Stomach (tissue), 9 donors: ENCODE data around the gene OTOS. TPM values are rescaled to one million over a fixed set of nuclear protein-coding genes. Genes with fewer than 3 reads are reported as not detected.

Experiments used
- DNase-seq, 2 donors: peaks; one replicate each; pipeline versions ENCODE4 v3.0.0 to v3.0.0-alpha.2; 2013 to 2019
- H3K27ac ChIP-seq, 5 donors: fragments of 200-600 bp in 4 of 5; sonication (generic) in 4 of 5; one replicate each; pipeline ENCODE4 v1.5.1; 2013 to 2019; ENCODE audit warnings: mild to moderate bottlenecking in 1 of 5, moderate library complexity in 1 of 5
- H3K27me3 ChIP-seq, 3 donors: fragments of 200-600 bp; sonication (generic); one replicate each; pipeline ENCODE4 v1.5.1; 2017 to 2019; ENCODE audit warnings: mixed run types in 1 of 3
- H3K36me3 ChIP-seq, 4 donors: fragments of 200-600 bp; sonication (generic); 1 replicate in 3 of 4; 2 replicates in 1 of 4; pipeline ENCODE4 v1.5.1; 2016 to 2019
- H3K4me1 ChIP-seq, 4 donors: fragments of 200-600 bp; sonication (generic); one replicate each; pipeline ENCODE4 v1.5.1; 2016 to 2019
- H3K4me3 ChIP-seq, 4 donors: fragments of 200-600 bp; sonication (generic) in 3 of 4; one replicate each; pipeline ENCODE4 v1.5.1; 2016 to 2019; ENCODE audit warnings: mild to moderate bottlenecking in 1 of 4
- H3K9me3 ChIP-seq, 4 donors: fragments of 200-600 bp; sonication (generic); one replicate each; pipeline ENCODE4 v1.5.1; 2016 to 2019
- CTCF ChIP-seq, 7 experiments: fragments of 450-650 bp in 4 of 7; fragments of 200-600 bp in 3 of 7; sonication (generic) in 3 of 7; IDR thresholded peaks; one replicate each; pipeline ENCODE4 v1.5.1; 2016 to 2019; ENCODE audit warnings: antibody characterized with exemption in 7 of 7, control low read depth in 2 of 7, mild to moderate bottlenecking in 1 of 7
- EP300 ChIP-seq: sonication (generic); formaldehyde crosslinking; IDR thresholded peaks from one replicate; pipeline ENCODE4 v1.6.1; 2017; ENCODE audit warnings: antibody characterized with exemption
- POLR2A ChIP-seq, 4 donors: fragments of 450-650 bp; IDR thresholded peaks; one replicate each; pipeline ENCODE4 v1.6.1; 2016; ENCODE audit warnings: antibody characterized with exemption in 4 of 4, control low read depth in 2 of 4, mild to moderate bottlenecking in 1 of 4, moderate library complexity in 1 of 4
- POLR2AphosphoS5 ChIP-seq, 3 donors: sonication (generic); formaldehyde crosslinking; IDR thresholded peaks; one replicate each; pipeline ENCODE4 v1.6.1; 2016; ENCODE audit warnings: antibody characterized with exemption in 3 of 3
- WGBS, 5 donors: extraction: QIAGEN DNeasy Blood & Tissue Kit in 3 of 5; methylation state at CpG; one replicate each; pipeline versions ENCODE4 v1.1.5 to v1.1.7; 2013 to 2018; 5-methylcytosine and 5-hydroxymethylcytosine counted together
- intact Hi-C: fragments of 100-400 bp; cut with DNase I; formaldehyde crosslinking; loops from one replicate; pipeline ENCODE4 v1.15.1; 2023; ENCODE audit warnings: low total_unique reads
- polyA plus RNA-seq, 3 donors: library from polyadenylated mRNA; stranded (reverse); fragments of 200-250 nt; gene quantifications; one replicate each; pipeline ENCODE4 v1.2.3, GENCODE V29; 2013
- total RNA-seq, 5 donors: library from RNA; depleted of rRNA; stranded (reverse); fragments of >200 nt; gene quantifications; one replicate each; pipeline versions ENCODE4 v1.1.0 to v1.2.3, GENCODE V29; 2014 to 2016
- donor health status: healthy with polysubstance abuse.
- donor health status: Bipolar disorder and iron deficiency.
- donor health status: healthy.

The OTOS gene
- total and polyA plus RNA-seq, 8 donors, result not detected

DNA sequence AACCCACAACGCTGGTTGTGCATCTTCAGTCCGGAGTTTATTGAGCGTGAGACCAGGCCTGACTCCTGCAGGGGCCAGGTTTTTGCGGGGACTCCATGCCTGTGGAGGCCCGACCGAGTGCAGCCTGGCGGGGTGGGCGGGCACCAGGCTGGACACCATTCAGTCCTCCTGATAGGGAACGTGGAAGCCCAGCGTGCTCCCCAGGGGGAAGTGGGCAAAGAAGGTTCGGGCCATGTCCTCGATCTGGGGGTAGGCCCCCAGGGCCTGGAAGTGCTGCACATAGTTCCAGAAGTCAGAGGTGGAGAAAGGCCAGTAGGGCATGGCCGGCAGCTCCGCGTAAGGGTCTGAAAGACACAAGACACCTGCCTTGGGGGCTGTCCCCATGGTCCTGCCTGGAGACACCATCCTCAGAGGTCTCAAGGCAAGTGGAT is 1.4 kb downstream of the OTOS start:
- Histone ChIP-seq H3K36me3 (peaks cover 0 to 2% (median 0%) of the 10 kb centered on the region in 4 donors), H3K27me3 (peaks cover 0 to 30% (median 14%) of the 10 kb centered on the region in 3 donors), H3K27ac (no peak overlapping the region), H3K4me1 (peaks cover 12 to 30% (median 30%) of the 10 kb centered on the region in 4 donors), H3K4me3 (no peak overlapping the region), H3K9me3 (no peaks in the 10 kb centered on the region)
- intact Hi-C loops, result no loop called here
- DNase-seq, result no peak
- 83 to 91% (median 84%) methylated on average over 14 to 15 of the region's 15 CpGs for WGBS, 5 donors
- TF ChIP-seq POLR2A (IDR thresholded peaks at IDR 0.05), result no peak
- TF ChIP-seq CTCF (IDR thresholded peaks at IDR 0.05), result no peak
- no peak for TF ChIP-seq POLR2AphosphoS5 (IDR thresholded peaks at IDR 0.05)
- no peak for TF ChIP-seq EP300

DNA sequence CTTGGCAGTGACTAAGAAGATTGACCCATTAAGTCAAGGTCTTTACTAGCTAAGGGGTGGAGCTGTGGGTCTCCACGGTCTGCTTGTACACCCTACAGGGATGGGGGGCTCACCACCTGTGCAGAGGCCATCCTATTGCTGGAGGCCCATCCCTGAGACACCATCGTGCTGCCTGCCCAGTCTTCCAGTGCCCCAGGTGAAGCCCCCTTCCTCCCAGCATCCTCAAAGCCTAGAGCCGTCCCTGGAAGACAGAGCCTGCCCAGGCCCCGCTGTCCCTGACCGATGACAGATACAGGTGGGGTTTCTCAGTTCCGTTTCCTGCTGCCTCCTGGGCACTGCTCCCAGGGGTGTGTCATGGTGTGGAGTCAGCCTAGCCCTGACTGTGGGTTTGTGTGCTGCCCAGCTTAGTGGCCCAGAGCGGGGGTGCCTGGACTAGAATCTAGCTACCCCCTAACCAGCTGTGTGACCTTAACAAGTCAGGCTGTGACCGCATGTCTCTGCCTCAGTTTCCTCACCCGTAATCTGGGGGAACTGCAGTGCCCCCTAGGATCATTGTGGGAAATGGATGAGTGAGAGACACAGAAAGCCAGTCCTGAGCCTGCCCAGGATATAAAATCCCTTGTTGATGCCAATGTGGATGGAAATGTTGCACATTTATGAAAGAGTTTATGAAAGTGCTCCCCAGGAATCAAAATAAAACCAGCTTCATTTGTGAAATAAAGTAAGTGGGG is 2.0 kb downstream of the OTOS start:
- Histone ChIP-seq H3K4me1 (peaks cover 12 to 24% (median 24%) of the 10 kb centered on the region in 4 donors), H3K36me3 (peaks cover 4 to 8% (median 5%) of the 10 kb centered on the region in 4 donors), H3K4me3 (no peak overlapping the region), H3K9me3 (no peaks in the 10 kb centered on the region), H3K27me3 (peaks cover 0 to 24% (median 11%) of the 10 kb centered on the region in 3 donors), H3K27ac (no peak overlapping the region)
- TF ChIP-seq CTCF (IDR thresholded peaks at IDR 0.05) (no peak), EP300 (no peak), POLR2AphosphoS5 (IDR thresholded peaks at IDR 0.05) (no peak), POLR2A (IDR thresholded peaks at IDR 0.05) (no peak)
- intact Hi-C loops, result no loop called here
- DNase-seq, result no peak
- WGBS, 5 donors, result 64 to 78% (median 74%) methylated on average over 6 to 9 of the region's 9 CpGs

DNA sequence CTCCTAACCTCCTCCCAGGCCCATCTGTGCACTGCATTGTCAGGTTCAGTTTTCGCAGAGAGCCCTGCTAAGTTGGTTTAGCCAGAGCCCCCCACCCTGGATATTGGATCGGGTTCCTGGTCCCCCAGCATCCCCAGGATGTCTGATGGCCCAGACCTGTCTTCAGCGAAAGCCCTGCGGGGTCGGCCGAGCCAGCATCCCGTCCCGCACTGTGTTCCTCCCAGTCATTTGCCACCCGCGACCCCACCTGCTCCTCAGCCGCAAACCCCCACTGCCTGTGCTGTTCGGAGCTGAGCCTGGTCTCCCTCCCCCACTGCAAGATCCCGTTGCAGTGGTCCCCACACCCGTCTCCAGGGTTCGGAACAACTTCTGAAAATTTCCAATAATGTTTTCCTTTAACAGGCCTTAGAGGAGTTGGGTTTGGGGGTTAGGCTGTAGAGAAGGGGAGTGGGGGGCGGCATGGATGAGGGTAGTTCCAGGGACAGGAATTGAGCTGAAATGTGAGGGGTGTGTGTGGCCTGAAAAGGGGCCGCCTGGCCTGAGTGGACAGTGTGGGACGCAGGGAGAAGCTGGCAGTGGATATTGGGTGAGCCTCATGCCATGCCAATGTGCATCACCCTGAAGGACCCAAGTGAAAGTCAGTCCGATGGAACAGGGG is 2.7 kb downstream of the OTOS start:
- Histone ChIP-seq H3K36me3 (peaks cover 11 to 15% (median 12%) of the 10 kb centered on the region in 4 donors), H3K4me1 (peaks cover 12 to 24% (median 24%) of the 10 kb centered on the region in 4 donors), H3K9me3 (no peaks in the 10 kb centered on the region), H3K4me3 (no peak overlapping the region), H3K27ac (no peak overlapping the region), H3K27me3 (peaks cover 0 to 17% (median 5%) of the 10 kb centered on the region in 3 donors)
- TF ChIP-seq CTCF (IDR thresholded peaks at IDR 0.05), result no peak
- no peak for TF ChIP-seq POLR2A (IDR thresholded peaks at IDR 0.05)
- TF ChIP-seq EP300, result no peak
- no peak for TF ChIP-seq POLR2AphosphoS5 (IDR thresholded peaks at IDR 0.05)
- intact Hi-C loops, result no loop called here
- WGBS, 5 donors, result 84 to 93% (median 90%) methylated on average over 15 to 19 of the region's 19 CpGs
- no peak for DNase-seq

DNA sequence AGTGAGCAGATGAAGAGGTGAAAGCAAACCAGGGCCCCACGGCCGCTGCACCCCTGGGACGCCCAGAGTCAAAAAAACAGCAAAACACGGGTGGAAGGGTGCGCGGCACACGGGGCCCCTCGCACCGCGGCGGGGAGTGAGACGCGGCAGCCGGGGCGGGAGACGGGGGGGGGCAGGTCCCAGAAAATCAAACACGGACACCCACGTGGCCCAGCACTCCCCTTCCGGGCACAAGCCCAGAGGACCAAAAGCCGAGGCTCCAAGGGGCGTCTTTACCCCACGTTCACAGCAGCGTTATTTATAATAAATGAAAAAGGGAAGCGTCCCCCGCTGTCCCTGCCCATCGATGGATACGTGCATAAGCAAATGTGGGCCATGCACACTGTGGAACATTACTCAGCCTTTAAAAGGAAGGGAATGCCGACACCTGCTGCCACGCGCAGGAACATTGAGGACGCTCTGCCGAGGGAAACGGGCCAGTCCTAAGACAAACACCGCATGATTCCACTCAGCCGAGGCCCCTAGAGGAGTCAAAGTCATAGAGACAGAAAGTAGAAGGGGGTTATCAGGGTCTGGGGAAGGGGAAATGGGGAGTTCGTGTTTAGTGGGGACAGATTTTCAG is 3.7 kb downstream of the OTOS start:
- intact Hi-C loops, result no loop called here
- no peak for DNase-seq
- TF ChIP-seq EP300, result no peak
- no peak for TF ChIP-seq POLR2AphosphoS5 (IDR thresholded peaks at IDR 0.05)
- TF ChIP-seq POLR2A (IDR thresholded peaks at IDR 0.05), result no peak
- TF ChIP-seq CTCF (IDR thresholded peaks at IDR 0.05), result no peak

More for the DNA sequence above, 3.7 kb downstream of the OTOS start:
- H3K27me3 ChIP-seq, result peaks cover 0 to 10% (median 5%) of the 10 kb centered on the region in 3 donors
- peaks cover 15 to 24% (median 21%) of the 10 kb centered on the region in 4 donors for H3K36me3 ChIP-seq
- 29 to 36% (median 33%) methylated on average over 36 of the region's 36 CpGs for WGBS, 5 donors
- peak overlapping the region in 4 of 5 donors; percentile 59 to 88 (median 77) for H3K27ac ChIP-seq
- H3K4me3 ChIP-seq, result peak overlapping the region; percentile 73 to 100 (median 97)
- peaks cover 12 to 24% (median 24%) of the 10 kb centered on the region in 4 donors for H3K4me1 ChIP-seq
- no peaks in the 10 kb centered on the region for H3K9me3 ChIP-seq
